ENCODE data around the gene SUZ12. TPM values are rescaled to one million over a fixed set of nuclear protein-coding genes. Genes with fewer than 3 reads are reported as not detected.
"Not testable (repeated sequence)": the region's sequence is repeated elsewhere in the genome, so short reads cannot be mapped to it uniquely, and the experiment has no call there.

Gene SUZ12
- polyA plus RNA-seq, 2 of the 4 experiments (the other 2 are of a cell fraction), result 38.6 to 54.6 TPM

DNA sequence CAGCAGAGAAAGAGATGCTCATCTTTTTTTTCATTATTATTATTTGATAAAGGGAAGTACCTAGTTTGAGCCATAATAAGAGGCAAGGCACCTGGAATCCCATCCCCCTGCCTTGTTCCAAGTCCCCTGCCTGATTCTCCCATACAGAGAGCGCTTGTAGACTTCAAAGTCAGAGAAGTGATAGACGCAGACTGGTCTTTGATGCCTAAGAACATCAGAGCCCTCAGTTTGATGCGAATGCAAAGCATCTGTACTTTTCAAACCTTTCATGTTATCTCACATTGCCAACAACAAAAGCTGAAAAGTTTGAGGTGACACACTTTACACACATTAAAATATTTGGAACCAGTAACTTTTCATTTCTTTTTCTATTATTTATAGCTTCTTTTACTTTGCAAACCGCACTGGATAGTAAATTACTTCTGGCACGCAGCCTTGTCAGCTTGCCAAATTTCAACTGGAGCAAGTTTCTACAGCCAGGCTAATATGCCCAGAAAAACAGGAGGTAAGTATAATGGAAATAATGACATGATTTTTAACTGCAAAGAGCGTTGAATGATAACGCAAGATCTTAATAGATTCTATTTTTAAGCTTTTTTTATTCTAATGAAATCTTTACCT lies 29.4 kb upstream of the SUZ12 start:
- Histone ChIP-seq H3K27ac (no peak overlapping the region), H3K9me3 (no peaks in the 10 kb centered on the region), H3K4me1 (no peaks in the 10 kb centered on the region), H3K4me2 (no peak overlapping the region), H3K4me3 (no peak overlapping the region)
- ATAC-seq, result no peak; a peak in 1 of 6 replicates
- no peak for DNase-seq (ENCODE audit: low read depth in 1 of 2, low spot score in 1 of 2)
- 56% methylated on average over 7 of the region's 7 CpGs for WGBS (ENCODE audit: missing lambda C conversion rate)
- FAIRE-seq, result no peak
- ChIA-PET CTCF (interaction anchor here (0.6 to 1.1 kb wide), 5 partner anchors 8 to 597 kb away, joined by 3 to 4 read pairs (median 3); no protein-coding TSS in a partner anchor), POLR2A (no interaction called here)
- TF ChIP-seq ZC3H11A (IDR thresholded peaks at IDR 0.05) (no peak), POLR2A (IDR thresholded peaks at IDR 0.05; ENCODE audit: low read length) (no peak), CHD4 (IDR thresholded peaks at IDR 0.05; ENCODE audit: borderline replicate concordance) (no peak), E2F6 (IDR thresholded peaks at IDR 0.05; ENCODE audit: borderline replicate concordance, low read depth) (no peak), FOSB (CRISPR knock-in tag; IDR thresholded peaks at IDR 0.05) (no peak), JUNB (IDR thresholded peaks at IDR 0.05) (no peak), ELK1 (IDR thresholded peaks at IDR 0.05; ENCODE audit: low read depth, low read length) (no peak), SREBF2 (IDR thresholded peaks at IDR 0.05) (no peak), REST (IDR thresholded peaks at IDR 0.05) (no peak), KDM5A (IDR thresholded peaks at IDR 0.05) (no peak), FOXS1 (CRISPR knock-in tag; IDR thresholded peaks at IDR 0.05) (no peak)
- TF ChIP-seq, protein P1, sequence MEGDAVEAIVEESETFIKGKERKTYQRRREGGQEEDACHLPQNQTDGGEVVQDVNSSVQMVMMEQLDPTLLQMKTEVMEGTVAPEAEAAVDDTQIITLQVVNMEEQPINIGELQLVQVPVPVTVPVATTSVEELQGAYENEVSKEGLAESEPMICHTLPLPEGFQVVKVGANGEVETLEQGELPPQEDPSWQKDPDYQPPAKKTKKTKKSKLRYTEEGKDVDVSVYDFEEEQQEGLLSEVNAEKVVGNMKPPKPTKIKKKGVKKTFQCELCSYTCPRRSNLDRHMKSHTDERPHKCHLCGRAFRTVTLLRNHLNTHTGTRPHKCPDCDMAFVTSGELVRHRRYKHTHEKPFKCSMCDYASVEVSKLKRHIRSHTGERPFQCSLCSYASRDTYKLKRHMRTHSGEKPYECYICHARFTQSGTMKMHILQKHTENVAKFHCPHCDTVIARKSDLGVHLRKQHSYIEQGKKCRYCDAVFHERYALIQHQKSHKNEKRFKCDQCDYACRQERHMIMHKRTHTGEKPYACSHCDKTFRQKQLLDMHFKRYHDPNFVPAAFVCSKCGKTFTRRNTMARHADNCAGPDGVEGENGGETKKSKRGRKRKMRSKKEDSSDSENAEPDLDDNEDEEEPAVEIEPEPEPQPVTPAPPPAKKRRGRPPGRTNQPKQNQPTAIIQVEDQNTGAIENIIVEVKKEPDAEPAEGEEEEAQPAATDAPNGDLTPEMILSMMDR (IDR thresholded peaks at IDR 0.05), result no peak

DNA sequence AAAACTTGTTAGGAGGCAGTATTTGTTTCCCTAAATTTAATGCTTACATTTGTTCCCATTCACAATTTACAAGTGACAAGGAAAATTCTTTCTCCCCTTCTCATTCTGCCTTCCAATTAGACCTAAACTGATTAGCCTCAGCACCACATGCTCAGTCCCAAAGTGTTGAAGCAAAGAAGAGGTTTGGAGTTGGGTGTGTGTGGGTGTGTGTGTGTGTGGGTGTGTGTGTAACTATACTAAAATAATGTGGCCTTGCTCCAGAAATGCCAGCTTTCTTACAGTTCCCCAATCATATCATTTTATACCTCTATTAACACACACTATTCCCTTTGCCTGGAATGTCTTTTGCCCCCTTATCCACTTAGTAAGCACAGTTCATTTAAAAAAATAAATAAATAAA lies 28.4 kb upstream of the SUZ12 start:
- FAIRE-seq, result no peak
- Histone ChIP-seq H3K27ac (no peak overlapping the region), H3K9me3 (no peaks in the 10 kb centered on the region), H3K4me2 (no peak overlapping the region), H3K4me3 (no peak overlapping the region), H3K4me1 (no peaks in the 10 kb centered on the region)
- CTCF ChIA-PET, result interaction anchor here (0.6 kb wide), 1 partner anchor 73 kb away, joined by 3 read pairs; no protein-coding TSS in a partner anchor
- no peak for DNase-seq (ENCODE audit: low read depth in 1 of 2, low spot score in 1 of 2)
- no peak for ATAC-seq
- POLR2A ChIA-PET, result no interaction called here
- TF ChIP-seq EHMT2 (IDR thresholded peaks at IDR 0.05; ENCODE audit: low read depth), result no peak
- TF ChIP-seq MYC (IDR thresholded peaks at IDR 0.05; ENCODE audit: borderline replicate concordance, low read length), result no peak
- TF ChIP-seq, protein P2, sequence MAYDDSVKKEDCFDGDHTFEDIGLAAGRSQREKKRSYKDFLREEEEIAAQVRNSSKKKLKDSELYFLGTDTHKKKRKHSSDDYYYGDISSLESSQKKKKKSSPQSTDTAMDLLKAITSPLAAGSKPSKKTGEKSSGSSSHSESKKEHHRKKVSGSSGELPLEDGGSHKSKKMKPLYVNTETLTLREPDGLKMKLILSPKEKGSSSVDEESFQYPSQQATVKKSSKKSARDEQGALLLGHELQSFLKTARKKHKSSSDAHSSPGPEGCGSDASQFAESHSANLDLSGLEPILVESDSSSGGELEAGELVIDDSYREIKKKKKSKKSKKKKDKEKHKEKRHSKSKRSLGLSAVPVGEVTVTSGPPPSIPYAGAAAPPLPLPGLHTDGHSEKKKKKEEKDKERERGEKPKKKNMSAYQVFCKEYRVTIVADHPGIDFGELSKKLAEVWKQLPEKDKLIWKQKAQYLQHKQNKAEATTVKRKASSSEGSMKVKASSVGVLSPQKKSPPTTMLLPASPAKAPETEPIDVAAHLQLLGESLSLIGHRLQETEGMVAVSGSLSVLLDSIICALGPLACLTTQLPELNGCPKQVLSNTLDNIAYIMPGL (CRISPR knock-in tag; IDR thresholded peaks at IDR 0.05; ENCODE audit: borderline replicate concordance), result no peak
- no peak for TF ChIP-seq RFX5 (IDR thresholded peaks at IDR 0.05)

GRCh38 chr17:31912705-31913104 lies 24.1 kb upstream of the SUZ12 start:
- not testable (repeated sequence) for H3K4me1 ChIP-seq, H3K4me3 ChIP-seq, H3K27ac ChIP-seq, H3K4me2 ChIP-seq, FAIRE-seq, H3K9me3 ChIP-seq
- peak in 1 of 2 experiments; percentile 39 for DNase-seq (ENCODE audit: low read depth in 1 of 2, low spot score in 1 of 2)
- WGBS (ENCODE audit: missing lambda C conversion rate), result 43% methylated on average over 6 of the region's 6 CpGs
- CTCF ChIA-PET, result interaction anchor here (0.6 to 5.9 kb wide), 7 partner anchors 8 to 70 kb away, joined by 3 to 48 read pairs (median 4); partner anchors contain the start of gene UTP6
- peak; percentile 62 to 71; a peak in 4 of 6 replicates for ATAC-seq
- POLR2A ChIA-PET, result interaction anchor here (0.6 to 0.9 kb wide), 2 partner anchors 11 to 94 kb away, joined by 3 to 6 read pairs; partner anchors contain the start of genes LRRC37B and UTP6

Measured in A549 (cell line).